AG04449 (cell line): ENCODE results near the gene GALNT18.
A peak's percentile ranks its signal among the peaks of the same experiment; 100 is the strongest.

Experiments used
- CTCF ChIA-PET: fragments of 350-600 bp; formaldehyde crosslinking; extraction: SDS; loops from one replicate; lab custom pipeline; 2021; ENCODE audit warnings: antibody characterized with exemption; lab: Yijun Ruan, JAX
- POLR2A ChIA-PET: fragments of 400-600, 350-600 bp; formaldehyde crosslinking; extraction: SDS; loops from one replicate; lab custom pipeline; 2020; ENCODE audit warnings: antibody characterized with exemption, inconsistent platforms; lab: Yijun Ruan, JAX
- DNase-seq: peaks from one replicate; pipeline ENCODE4 v3.0.0-alpha.2; 2010; ENCODE audit warnings: low read depth, low spot score
- H3K4me3 ChIP-seq: 2 replicates; pipeline ENCODE4 v1.5.1; 2011; ENCODE audit warnings: low read depth, mild to moderate bottlenecking, control low read depth, low read length
- TF ChIP-seq, protein P1 (sequence below): IDR thresholded peaks from one replicate; pipeline ENCODE4 v1.5.1; 2011; ENCODE audit warnings: mild to moderate bottlenecking, moderate library complexity, low read length, control low read depth, inconsistent platforms; ENCODE audit not compliant: insufficient read depth; ENCODE audit errors: missing control alignments

Gene GALNT18

GRCh38 chr11:11268119-11268518, 353.7 kb downstream of the GALNT18 start:
- no peak for DNase-seq
- ChIA-PET POLR2A (no interaction called here), CTCF (interaction anchor here (0.7 to 1.6 kb wide), 4 partner anchors 13 to 230 kb away, joined by 3 read pairs; no protein-coding TSS in a partner anchor)
- no peak overlapping the region for H3K4me3 ChIP-seq
- TF ChIP-seq, protein P1, sequence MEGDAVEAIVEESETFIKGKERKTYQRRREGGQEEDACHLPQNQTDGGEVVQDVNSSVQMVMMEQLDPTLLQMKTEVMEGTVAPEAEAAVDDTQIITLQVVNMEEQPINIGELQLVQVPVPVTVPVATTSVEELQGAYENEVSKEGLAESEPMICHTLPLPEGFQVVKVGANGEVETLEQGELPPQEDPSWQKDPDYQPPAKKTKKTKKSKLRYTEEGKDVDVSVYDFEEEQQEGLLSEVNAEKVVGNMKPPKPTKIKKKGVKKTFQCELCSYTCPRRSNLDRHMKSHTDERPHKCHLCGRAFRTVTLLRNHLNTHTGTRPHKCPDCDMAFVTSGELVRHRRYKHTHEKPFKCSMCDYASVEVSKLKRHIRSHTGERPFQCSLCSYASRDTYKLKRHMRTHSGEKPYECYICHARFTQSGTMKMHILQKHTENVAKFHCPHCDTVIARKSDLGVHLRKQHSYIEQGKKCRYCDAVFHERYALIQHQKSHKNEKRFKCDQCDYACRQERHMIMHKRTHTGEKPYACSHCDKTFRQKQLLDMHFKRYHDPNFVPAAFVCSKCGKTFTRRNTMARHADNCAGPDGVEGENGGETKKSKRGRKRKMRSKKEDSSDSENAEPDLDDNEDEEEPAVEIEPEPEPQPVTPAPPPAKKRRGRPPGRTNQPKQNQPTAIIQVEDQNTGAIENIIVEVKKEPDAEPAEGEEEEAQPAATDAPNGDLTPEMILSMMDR = no peak

DNA sequence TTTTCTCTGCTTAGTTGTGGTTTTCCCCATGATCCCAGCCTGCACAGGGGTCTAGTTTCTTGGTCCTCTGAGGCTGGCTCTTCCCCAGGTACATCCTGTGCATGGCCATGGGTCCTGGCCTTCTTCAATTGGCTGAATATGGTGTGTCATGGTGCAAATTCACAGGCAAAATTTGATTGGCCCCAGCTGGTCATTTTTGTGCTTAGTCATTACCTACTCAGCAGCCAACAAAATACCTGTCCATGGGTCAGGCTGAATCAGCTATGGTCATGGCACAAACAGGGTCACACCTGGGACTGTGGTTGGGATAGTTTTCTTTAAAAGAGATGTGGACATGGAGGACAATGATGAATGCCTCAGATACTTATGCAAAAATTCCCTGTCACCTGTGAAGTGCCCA, 354.5 kb downstream of the GALNT18 start:
- no peak overlapping the region for H3K4me3 ChIP-seq

DNA sequence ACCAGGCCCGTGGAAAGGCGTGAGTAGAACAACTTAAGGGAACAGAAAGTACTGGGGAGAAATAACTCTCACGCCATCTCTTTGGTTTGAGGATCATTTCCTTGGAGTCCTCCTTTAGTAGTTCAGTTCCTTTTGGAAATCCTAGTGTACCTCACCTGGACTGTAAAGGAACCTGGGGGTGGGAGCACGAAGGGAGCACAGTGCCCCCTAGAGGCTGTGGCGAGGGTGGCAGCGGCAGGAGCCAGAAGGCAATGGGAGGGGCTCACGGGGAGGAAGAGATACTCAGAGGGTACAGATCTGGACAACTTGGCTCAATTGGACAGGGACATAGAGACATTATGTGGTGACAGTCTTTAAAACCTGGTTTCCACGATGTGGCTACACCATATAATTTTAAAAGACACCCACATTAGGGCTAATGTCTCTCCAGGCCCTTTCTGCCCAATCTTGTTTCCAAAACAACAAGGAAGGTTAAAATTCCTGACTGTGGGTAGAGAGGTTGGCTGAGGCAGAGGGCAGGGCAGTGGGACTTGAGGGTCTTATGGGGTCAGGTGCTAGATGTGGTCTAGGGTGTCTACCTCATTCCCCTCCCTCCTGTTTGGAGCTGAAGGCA, 355.7 kb downstream of the GALNT18 start:
- CTCF ChIA-PET = interaction anchor here (0.9 to 1.8 kb wide), 7 partner anchors 8 to 239 kb away, joined by 3 to 7 read pairs (median 3); no protein-coding TSS in a partner anchor
- no peak for DNase-seq
- POLR2A ChIA-PET = no interaction called here
- no peak overlapping the region for H3K4me3 ChIP-seq
- TF ChIP-seq, protein P1 = peak; percentile 82

More for the DNA sequence above, 354.5 kb downstream of the GALNT18 start:
- ChIA-PET POLR2A (no interaction called here), CTCF (interaction anchor here (0.7 to 1.8 kb wide), 6 partner anchors 10 to 241 kb away, joined by 3 to 7 read pairs (median 3); no protein-coding TSS in a partner anchor)
- no peak for DNase-seq
- TF ChIP-seq, protein P1 = no peak

GRCh38 chr11:11265320-11265719, 356.5 kb downstream of the GALNT18 start:
- DNase-seq = no peak
- ChIA-PET POLR2A (no interaction called here), CTCF (interaction anchor here (0.7 to 1.3 kb wide), 3 partner anchors 11 to 29 kb away, joined by 3 to 5 read pairs (median 3); no protein-coding TSS in a partner anchor)
- TF ChIP-seq, protein P1 = no peak
- H3K4me3 ChIP-seq = no peak overlapping the region

- no peak overlapping the region for H3K4me3 ChIP-seq
- no peak for DNase-seq
- TF ChIP-seq, protein P1 = no peak
- CTCF ChIA-PET = interaction anchor here (1.5 kb wide), 1 partner anchor 226 kb away, joined by 4 read pairs; no protein-coding TSS in a partner anchor
- POLR2A ChIA-PET = no interaction called here
Observed at GRCh38 chr11:11263238-11264005, 358.4 kb downstream of the GALNT18 start.
